CD4-positive, alpha-beta T cell treated with Interleukin-21 for 1 hour (primary cell): ENCODE data around the gene TSEN34.
"Not testable (repeated sequence)": the region's sequence is repeated elsewhere in the genome, so short reads cannot be mapped to it uniquely, and the experiment has no call there.

Experiments used
- DNase-seq: peaks from one replicate; pipeline ENCODE4 v3.0.0-alpha.2; 2020

Gene TSEN34

GRCh38 chr19:54189145-54189734 lies 1.9 kb upstream of the TSEN34 start, which contains the start of gene MBOAT7:
MBOAT7 (minus strand) TSS chr19:54189580; CDS start chr19:54188508, 1,072 bp downstream.
- no peak for DNase-seq

GRCh38 chr19:54189735-54190502 lies 1.2 kb upstream of the TSEN34 start:
- peak; percentile 100 for DNase-seq

GRCh38 chr19:54190503-54191010 lies 551 bp upstream of the TSEN34 start:
- peak; percentile 100 for DNase-seq

- no peak for DNase-seq
Measured at GRCh38 chr19:54191811-54192453, 824 bp downstream of the TSEN34 start.

GRCh38 chr19:54193011-54193410 lies 1.9 kb downstream of the TSEN34 start:
- DNase-seq, result no peak

- not testable (repeated sequence) for DNase-seq
Measured at GRCh38 chr19:54194463-54194862, 3.4 kb downstream of the TSEN34 start.

GRCh38 chr19:54196536-54196935 lies 5.4 kb downstream of the TSEN34 start:
- no peak for DNase-seq

GRCh38 chr19:54197121-54197520 lies 6.0 kb downstream of the TSEN34 start:
- DNase-seq, result no peak

GRCh38 chr19:54199401-54199800 lies 8.3 kb downstream of the TSEN34 start:
- DNase-seq, result no peak

GRCh38 chr19:54201172-54201701 lies 10.1 kb downstream of the TSEN34 start:
- no peak for DNase-seq

GRCh38 chr19:54201980-54202379 lies 10.9 kb downstream of the TSEN34 start:
- DNase-seq, result no peak

GRCh38 chr19:54203151-54203611 lies 12.1 kb downstream of the TSEN34 start:
- DNase-seq, result no peak

GRCh38 chr19:54204767-54205468 lies 13.8 kb downstream of the TSEN34 start:
- no peak for DNase-seq

- DNase-seq, result no peak
Measured at GRCh38 chr19:54206030-54206830, 15.1 kb downstream of the TSEN34 start.

GRCh38 chr19:54206831-54207177 lies 15.7 kb downstream of the TSEN34 start:
- no peak for DNase-seq

- DNase-seq, result not testable (repeated sequence)
Measured at GRCh38 chr19:54207193-54207592, 16.1 kb downstream of the TSEN34 start.

GRCh38 chr19:54207676-54207982 lies 16.5 kb downstream of the TSEN34 start:
- DNase-seq, result no peak

GRCh38 chr19:54207983-54208783 lies 17.1 kb downstream of the TSEN34 start:
- peak; percentile 59 for DNase-seq

- DNase-seq, result no peak
Measured at GRCh38 chr19:54208784-54209057, 17.6 kb downstream of the TSEN34 start.

- no peak for DNase-seq
Measured at GRCh38 chr19:54209058-54209810, 18.1 kb downstream of the TSEN34 start.
